A549 (cell line): ENCODE data around the gene FRMD4A. TPM values are rescaled to one million over a fixed set of nuclear protein-coding genes. Genes with fewer than 3 reads are reported as not detected.

Source experiments
- ATAC-seq, 2 experiments: fragments of 200-7000 bp in 1 of 2; fragments of >200 bp in 1 of 2; cut with Nextera tagmentation in 1 of 2; cut with Tn5 transposase in 1 of 2; 3 replicates each; pipeline versions ENCODE4 v1.8.0 to v1.9.1; 2018 to 2020; ENCODE audit warnings: mild to moderate bottlenecking in 1 of 2, moderate library complexity in 1 of 2
- CTCF ChIA-PET: fragments of 300-600 bp; sonication (Branson Sonifier 250); formaldehyde crosslinking; extraction: SDS; loops from one replicate; lab custom pipeline; 2021; ENCODE audit warnings: antibody characterized with exemption, inconsistent platforms; lab: Yijun Ruan, JAX
- POLR2A ChIA-PET: fragments of 350-600 bp; formaldehyde crosslinking; extraction: SDS; loops from one replicate; lab custom pipeline; 2021; ENCODE audit warnings: antibody characterized with exemption, inconsistent platforms; lab: Yijun Ruan, JAX
- DNase-seq, 2 experiments: peaks; one replicate each; pipeline versions ENCODE4 v3.0.0 to v3.0.0-alpha.2; 2011 to 2016; ENCODE audit warnings: low read depth in 1 of 2, low spot score in 1 of 2
- FAIRE-seq: peaks from 2 replicates; lab custom pipeline; 2011; peaks lifted over from hg19 to GRCh38; lab: Jason Lieb, UNC
- H3K27ac ChIP-seq, 2 experiments: fragments of >200 bp; sonication (Bioruptor Twin); formaldehyde crosslinking; 3 replicates each; pipeline ENCODE4 v1.5.1; 2016 to 2017
- H3K4me1 ChIP-seq: fragments of >200 bp; sonication (Bioruptor Twin); formaldehyde crosslinking; 3 replicates; pipeline ENCODE4 v1.6.1; 2016
- H3K4me2 ChIP-seq: fragments of >200 bp; sonication (Bioruptor Twin); formaldehyde crosslinking; 3 replicates; pipeline ENCODE4 v1.6.1; 2016
- H3K4me3 ChIP-seq: fragments of >200 bp; sonication (Bioruptor Twin); formaldehyde crosslinking; 3 replicates; pipeline ENCODE4 v1.5.1; 2016
- H3K9me3 ChIP-seq: fragments of >200 bp; sonication (Bioruptor Twin); formaldehyde crosslinking; 3 replicates; pipeline ENCODE4 v1.6.1; 2016
- BHLHE40 ChIP-seq: IDR thresholded peaks from 2 replicates; pipeline ENCODE4 v1.6.1; 2012; ENCODE audit warnings: low read depth, low read length, inconsistent platforms
- CBX2 ChIP-seq: fragments of 200-600 bp; sonication (generic); IDR thresholded peaks from 2 replicates; pipeline ENCODE4 v1.6.1; 2016; ENCODE audit warnings: low read depth, mild to moderate bottlenecking, borderline replicate concordance
- CEBPB ChIP-seq, 2 experiments: fragments of >200 bp in 1 of 2; sonication (Bioruptor Twin) in 1 of 2; formaldehyde crosslinking in 1 of 2; IDR thresholded peaks; 2 replicates each; pipeline ENCODE4 v1.6.1; 2012 to 2016
- CHD2 ChIP-seq: fragments of 150-350 bp; IDR thresholded peaks from 2 replicates; pipeline ENCODE4 v1.6.1; 2014; ENCODE audit warnings: low read length; ENCODE audit not compliant: partially characterized antibody
- FOSB ChIP-seq: fragments of 250-450 bp; sonication (Bioruptor Pico); IDR thresholded peaks from 2 replicates; pipeline ENCODE4 v1.5.0; 2020; ENCODE audit warnings: mild to moderate bottlenecking, moderate library complexity
- HOXB13 ChIP-seq: fragments of 250-450 bp; sonication (Bioruptor Pico); IDR thresholded peaks from 2 replicates; pipeline ENCODE4 v1.5.0; 2020; ENCODE audit warnings: low read depth, mild to moderate bottlenecking, moderate library complexity
- JUN ChIP-seq, 2 experiments: fragments of >200 bp; sonication (Bioruptor Twin); formaldehyde crosslinking; IDR thresholded peaks; 2 replicates in 1 of 2; 3 replicates in 1 of 2; pipeline ENCODE4 v1.6.1; 2016 to 2017
- JUNB ChIP-seq: fragments of >200 bp; sonication (Bioruptor Twin); formaldehyde crosslinking; IDR thresholded peaks from 2 replicates; pipeline ENCODE4 v1.6.1; 2016
- KDM1A ChIP-seq: fragments of 200-600 bp; sonication (generic); IDR thresholded peaks from 2 replicates; pipeline ENCODE4 v1.6.1; 2016; ENCODE audit warnings: low read depth, mild to moderate bottlenecking
- PHF8 ChIP-seq: fragments of 200-600 bp; sonication (generic); IDR thresholded peaks from 2 replicates; pipeline ENCODE4 v1.6.1; 2016; ENCODE audit warnings: low read depth, mild to moderate bottlenecking, antibody characterized with exemption, moderate library complexity, borderline replicate concordance
- RAD21 ChIP-seq, 2 experiments: fragments of >200 bp in 1 of 2; sonication (Bioruptor Twin) in 1 of 2; formaldehyde crosslinking in 1 of 2; IDR thresholded peaks in 1 of 2; conservative IDR thresholded peaks in 1 of 2; 2 replicates in 1 of 2; 3 replicates in 1 of 2; pipeline ENCODE4 v1.6.1; 2012 to 2018; ENCODE audit warnings: inconsistent platforms in 1 of 2
- RFX5 ChIP-seq: fragments of 450-650 bp; IDR thresholded peaks from 2 replicates; pipeline ENCODE4 v1.7.1; 2014; ENCODE audit warnings: antibody characterized with exemption, mild to moderate bottlenecking, moderate library complexity
- SREBF2 ChIP-seq: fragments of 450-650 bp; IDR thresholded peaks from 2 replicates; pipeline ENCODE4 v1.6.1; 2014; ENCODE audit warnings: mild to moderate bottlenecking, moderate library complexity
- TFCP2L1 ChIP-seq: fragments of 250-450 bp; sonication (Bioruptor Pico); IDR thresholded peaks from 2 replicates; pipeline ENCODE4 v1.5.0; 2021; ENCODE audit warnings: mild to moderate bottlenecking
- TP53 ChIP-seq: fragments of 250-450 bp; sonication (Bioruptor Pico); IDR thresholded peaks from 2 replicates; pipeline ENCODE4 v1.5.0; 2021; ENCODE audit warnings: mild to moderate bottlenecking, moderate library complexity
- ZC3H11A ChIP-seq: fragments of 450-650 bp; IDR thresholded peaks from 2 replicates; pipeline ENCODE4 v1.6.1; 2014; ENCODE audit warnings: antibody characterized with exemption, mild to moderate bottlenecking
- ZFP36 ChIP-seq: fragments of 450-650 bp; IDR thresholded peaks from 2 replicates; pipeline ENCODE4 v1.6.1; 2014; ENCODE audit warnings: borderline replicate concordance; ENCODE audit not compliant: partially characterized antibody
- WGBS: methylation state at CpG from one replicate; pipeline ENCODE4 v1.1.6; 2017; ENCODE audit errors: missing lambda C conversion rate; 5-methylcytosine and 5-hydroxymethylcytosine counted together
- polyA plus RNA-seq, 4 experiments: library from polyadenylated mRNA; depleted of rRNA in 3 of 4; stranded (reverse); fragments of >200 nt; fragmentation: RNase III in 1 of 4; extraction: RNeasy Plus Mini Kit Qiagen cat#74134 plus additional on column Dnase treatment in 1 of 4; gene quantifications; 2 replicates in 3 of 4; 3 replicates in 1 of 4; pipeline ENCODE4 v1.2.3, GENCODE V29; 2011 to 2017
- TF ChIP-seq, protein P1 (sequence below): fragments of 450-650 bp; IDR thresholded peaks from 2 replicates; pipeline ENCODE4 v1.6.1; 2014; ENCODE audit warnings: antibody characterized with exemption
- TF ChIP-seq, protein P2 (sequence below): fragments of 250-450 bp; sonication (Bioruptor Pico); IDR thresholded peaks from 2 replicates; pipeline ENCODE4 v1.5.0; 2020; ENCODE audit warnings: low read depth, mild to moderate bottlenecking, moderate library complexity
- TF ChIP-seq, protein P3 (sequence below): fragments of >200 bp; sonication (Bioruptor Twin); formaldehyde crosslinking; IDR thresholded peaks from 3 replicates; pipeline ENCODE4 v1.6.1; 2016
- TF ChIP-seq, protein P4 (sequence below): fragments of >200 bp; sonication (Bioruptor Twin); formaldehyde crosslinking; IDR thresholded peaks from 3 replicates; pipeline ENCODE4 v1.5.1; 2016
- TF ChIP-seq, protein P5 (sequence below): fragments of 150-350 bp; IDR thresholded peaks from 2 replicates; pipeline ENCODE4 v1.6.1; 2014; ENCODE audit warnings: low read depth, mild to moderate bottlenecking, low read length

FRMD4A gene
- polyA plus RNA-seq, 2 of the 4 experiments (the other 2 are of a cell fraction): 2.5 to 4.7 TPM

DNA sequence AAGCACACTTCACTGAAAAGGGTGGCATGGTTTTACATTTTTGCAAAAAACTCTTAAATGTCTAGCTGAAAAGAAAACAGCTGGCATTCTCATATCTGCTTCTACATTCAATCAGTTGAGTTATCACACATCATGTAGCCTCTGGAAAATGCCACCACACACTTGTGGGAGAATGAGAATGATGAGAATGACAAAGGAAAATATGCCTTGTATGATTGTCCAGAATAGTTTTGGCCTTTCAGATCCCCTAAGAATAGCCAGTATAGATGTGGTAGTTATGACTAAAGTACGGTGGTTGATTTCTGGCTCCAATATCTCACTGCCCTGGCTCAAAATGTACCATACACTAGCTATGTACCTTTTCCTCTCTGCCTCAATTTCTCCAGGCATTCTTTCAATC, 30.2 kb upstream of the FRMD4A start:
- ATAC-seq (no peak), DNase-seq (no peak)
- Histone ChIP-seq H3K4me3 (no peak overlapping the region), H3K4me1 (no peaks in the 10 kb centered on the region), H3K27ac (no peak overlapping the region), H3K4me2 (no peak overlapping the region), H3K9me3 (no peaks in the 10 kb centered on the region)
- WGBS: 0% methylated on average over 1 of the region's 1 CpG
- CTCF ChIA-PET: interaction anchor here (1.4 kb wide), 1 partner anchor 9 kb away, joined by 4 read pairs; no protein-coding TSS in a partner anchor
- POLR2A ChIA-PET: no interaction called here
- no peak for TF ChIP-seq CBX2
- TF ChIP-seq, protein P1, sequence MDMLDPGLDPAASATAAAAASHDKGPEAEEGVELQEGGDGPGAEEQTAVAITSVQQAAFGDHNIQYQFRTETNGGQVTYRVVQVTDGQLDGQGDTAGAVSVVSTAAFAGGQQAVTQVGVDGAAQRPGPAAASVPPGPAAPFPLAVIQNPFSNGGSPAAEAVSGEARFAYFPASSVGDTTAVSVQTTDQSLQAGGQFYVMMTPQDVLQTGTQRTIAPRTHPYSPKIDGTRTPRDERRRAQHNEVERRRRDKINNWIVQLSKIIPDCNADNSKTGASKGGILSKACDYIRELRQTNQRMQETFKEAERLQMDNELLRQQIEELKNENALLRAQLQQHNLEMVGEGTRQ: no peak
- no peak for TF ChIP-seq FOSB
- no peak for TF ChIP-seq HOXB13 (CRISPR knock-in tag)
- TF ChIP-seq, protein P2, sequence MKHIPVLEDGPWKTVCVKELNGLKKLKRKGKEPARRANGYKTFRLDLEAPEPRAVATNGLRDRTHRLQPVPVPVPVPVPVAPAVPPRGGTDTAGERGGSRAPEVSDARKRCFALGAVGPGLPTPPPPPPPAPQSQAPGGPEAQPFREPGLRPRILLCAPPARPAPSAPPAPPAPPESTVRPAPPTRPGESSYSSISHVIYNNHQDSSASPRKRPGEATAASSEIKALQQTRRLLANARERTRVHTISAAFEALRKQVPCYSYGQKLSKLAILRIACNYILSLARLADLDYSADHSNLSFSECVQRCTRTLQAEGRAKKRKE (CRISPR knock-in tag): no peak
- TF ChIP-seq, protein P3, sequence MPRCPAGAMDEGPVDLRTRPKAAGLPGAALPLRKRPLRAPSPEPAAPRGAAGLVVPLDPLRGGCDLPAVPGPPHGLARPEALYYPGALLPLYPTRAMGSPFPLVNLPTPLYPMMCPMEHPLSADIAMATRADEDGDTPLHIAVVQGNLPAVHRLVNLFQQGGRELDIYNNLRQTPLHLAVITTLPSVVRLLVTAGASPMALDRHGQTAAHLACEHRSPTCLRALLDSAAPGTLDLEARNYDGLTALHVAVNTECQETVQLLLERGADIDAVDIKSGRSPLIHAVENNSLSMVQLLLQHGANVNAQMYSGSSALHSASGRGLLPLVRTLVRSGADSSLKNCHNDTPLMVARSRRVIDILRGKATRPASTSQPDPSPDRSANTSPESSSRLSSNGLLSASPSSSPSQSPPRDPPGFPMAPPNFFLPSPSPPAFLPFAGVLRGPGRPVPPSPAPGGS: no peak
- TF ChIP-seq CEBPB (IDR thresholded peaks at IDR 0.05): no peak
- TF ChIP-seq TFCP2L1 (CRISPR knock-in tag): no peak
- no peak for TF ChIP-seq ZFP36
- no peak for TF ChIP-seq TP53
- TF ChIP-seq ZC3H11A: no peak
- TF ChIP-seq SREBF2: no peak
- TF ChIP-seq JUN (IDR thresholded peaks at IDR 0.05): no peak
- TF ChIP-seq, protein P4, sequence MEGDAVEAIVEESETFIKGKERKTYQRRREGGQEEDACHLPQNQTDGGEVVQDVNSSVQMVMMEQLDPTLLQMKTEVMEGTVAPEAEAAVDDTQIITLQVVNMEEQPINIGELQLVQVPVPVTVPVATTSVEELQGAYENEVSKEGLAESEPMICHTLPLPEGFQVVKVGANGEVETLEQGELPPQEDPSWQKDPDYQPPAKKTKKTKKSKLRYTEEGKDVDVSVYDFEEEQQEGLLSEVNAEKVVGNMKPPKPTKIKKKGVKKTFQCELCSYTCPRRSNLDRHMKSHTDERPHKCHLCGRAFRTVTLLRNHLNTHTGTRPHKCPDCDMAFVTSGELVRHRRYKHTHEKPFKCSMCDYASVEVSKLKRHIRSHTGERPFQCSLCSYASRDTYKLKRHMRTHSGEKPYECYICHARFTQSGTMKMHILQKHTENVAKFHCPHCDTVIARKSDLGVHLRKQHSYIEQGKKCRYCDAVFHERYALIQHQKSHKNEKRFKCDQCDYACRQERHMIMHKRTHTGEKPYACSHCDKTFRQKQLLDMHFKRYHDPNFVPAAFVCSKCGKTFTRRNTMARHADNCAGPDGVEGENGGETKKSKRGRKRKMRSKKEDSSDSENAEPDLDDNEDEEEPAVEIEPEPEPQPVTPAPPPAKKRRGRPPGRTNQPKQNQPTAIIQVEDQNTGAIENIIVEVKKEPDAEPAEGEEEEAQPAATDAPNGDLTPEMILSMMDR: no peak
- TF ChIP-seq RFX5: no peak
- no peak for TF ChIP-seq BHLHE40
- TF ChIP-seq, all 56 proteins: peak for 0
- no peak for FAIRE-seq

DNA sequence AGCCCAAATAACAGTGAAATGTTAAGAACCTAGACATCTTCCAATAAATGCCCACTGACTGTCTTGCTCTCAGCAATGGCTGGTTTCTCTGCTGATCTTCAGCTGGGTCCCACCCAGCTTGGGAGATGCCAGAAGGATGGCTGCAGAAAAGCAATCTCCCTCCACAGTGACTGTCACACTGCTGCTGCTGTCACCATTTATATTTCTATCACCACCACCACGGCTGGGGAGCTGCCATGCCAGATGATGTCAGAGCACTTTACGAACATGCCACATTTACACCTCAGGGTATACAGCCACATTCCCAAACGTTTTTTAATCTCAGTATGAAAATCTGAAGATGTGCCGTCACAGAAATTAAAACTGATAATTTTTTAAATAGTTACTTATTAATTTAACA, 29.8 kb upstream of the FRMD4A start:
- DNase-seq: no peak
- no peak for ATAC-seq
- Histone ChIP-seq H3K4me1 (no peaks in the 10 kb centered on the region), H3K4me2 (no peak overlapping the region), H3K4me3 (no peak overlapping the region), H3K9me3 (no peaks in the 10 kb centered on the region), H3K27ac (no peak overlapping the region)
- 8% methylated on average over 4 of the region's 4 CpGs for WGBS
- ChIA-PET CTCF (interaction anchor here (1.4 kb wide), 1 partner anchor 10 kb away, joined by 4 read pairs; no protein-coding TSS in a partner anchor), POLR2A (no interaction called here)
- FAIRE-seq: no peak
- no peak for TF ChIP-seq KDM1A
- TF ChIP-seq RAD21 (conservative IDR thresholded peaks at IDR 0.05 in 1 of 2, IDR thresholded peaks at IDR 0.05 in 1 of 2): no peak
- TF ChIP-seq, protein P5, sequence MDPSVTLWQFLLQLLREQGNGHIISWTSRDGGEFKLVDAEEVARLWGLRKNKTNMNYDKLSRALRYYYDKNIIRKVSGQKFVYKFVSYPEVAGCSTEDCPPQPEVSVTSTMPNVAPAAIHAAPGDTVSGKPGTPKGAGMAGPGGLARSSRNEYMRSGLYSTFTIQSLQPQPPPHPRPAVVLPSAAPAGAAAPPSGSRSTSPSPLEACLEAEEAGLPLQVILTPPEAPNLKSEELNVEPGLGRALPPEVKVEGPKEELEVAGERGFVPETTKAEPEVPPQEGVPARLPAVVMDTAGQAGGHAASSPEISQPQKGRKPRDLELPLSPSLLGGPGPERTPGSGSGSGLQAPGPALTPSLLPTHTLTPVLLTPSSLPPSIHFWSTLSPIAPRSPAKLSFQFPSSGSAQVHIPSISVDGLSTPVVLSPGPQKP: no peak
- no peak for TF ChIP-seq JUNB
- no peak for TF ChIP-seq CHD2
- TF ChIP-seq PHF8: no peak
